HG02759 (cell line): Measurements from ENCODE around the gene ZFP69B.
A peak's percentile ranks its signal among the peaks of the same experiment; 100 is the strongest.

Experiments used
- ATAC-seq: cut with Tn5 transposase; IDR thresholded peaks from one replicate; pipeline ENCODE4 v1.9.1; 2021; ENCODE audit warnings: mild to moderate bottlenecking, moderate library complexity; ENCODE audit not compliant: unreplicated experiment

ZFP69B gene

GRCh38 chr1:40449684-40450494 lies at the start of gene ZFP69B:
TSS of gene ZFP69B (plus strand) at chr1:40450476. CDS start at chr1:40450962, 486 bp downstream.
- peak; percentile 91 for ATAC-seq

- no peak for ATAC-seq
Measured at GRCh38 chr1:40401473-40402201, 48.6 kb upstream of the ZFP69B start.

DNA sequence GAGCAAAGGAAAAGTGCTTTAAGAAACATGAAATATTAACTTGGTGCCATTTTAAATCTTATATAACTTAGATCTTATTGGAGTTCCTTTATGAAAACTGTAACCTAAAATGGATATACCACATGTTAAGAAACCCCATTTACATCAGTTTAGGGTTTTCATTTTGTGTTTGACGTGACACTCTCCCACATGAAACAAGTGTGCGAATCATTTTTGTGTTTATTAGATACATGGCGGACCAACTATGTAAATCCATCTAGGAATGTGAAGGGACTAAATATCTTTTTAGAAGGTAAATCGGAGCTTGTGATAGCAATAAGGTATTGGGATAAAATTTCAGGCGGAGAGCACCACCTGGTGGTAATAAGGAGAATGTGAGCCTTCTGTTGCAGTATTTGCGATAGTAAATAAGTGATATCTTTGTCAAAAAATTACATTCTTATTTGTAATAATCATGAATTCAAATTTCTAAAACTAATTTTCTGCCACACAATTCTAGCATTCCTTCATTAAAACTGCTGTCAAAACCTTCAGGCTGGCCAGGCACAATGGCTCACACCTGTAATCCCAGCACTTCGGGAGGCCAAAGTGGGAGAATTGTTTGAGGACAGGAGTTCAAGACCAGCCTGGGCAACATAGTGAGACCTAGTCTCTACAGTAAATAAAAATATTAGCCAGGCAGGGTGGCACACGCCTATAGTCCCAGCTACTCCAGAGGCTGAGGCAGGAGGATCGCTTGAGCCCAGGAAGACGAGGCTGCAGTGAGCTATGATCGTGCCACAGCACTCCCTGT lies 45.4 kb upstream of the ZFP69B start:
- no peak for ATAC-seq

- ATAC-seq = no peak
Measured at GRCh38 chr1:40405812-40406211, 44.5 kb upstream of the ZFP69B start.

GRCh38 chr1:40407453-40407852 lies 42.8 kb upstream of the ZFP69B start:
- ATAC-seq = no peak

DNA sequence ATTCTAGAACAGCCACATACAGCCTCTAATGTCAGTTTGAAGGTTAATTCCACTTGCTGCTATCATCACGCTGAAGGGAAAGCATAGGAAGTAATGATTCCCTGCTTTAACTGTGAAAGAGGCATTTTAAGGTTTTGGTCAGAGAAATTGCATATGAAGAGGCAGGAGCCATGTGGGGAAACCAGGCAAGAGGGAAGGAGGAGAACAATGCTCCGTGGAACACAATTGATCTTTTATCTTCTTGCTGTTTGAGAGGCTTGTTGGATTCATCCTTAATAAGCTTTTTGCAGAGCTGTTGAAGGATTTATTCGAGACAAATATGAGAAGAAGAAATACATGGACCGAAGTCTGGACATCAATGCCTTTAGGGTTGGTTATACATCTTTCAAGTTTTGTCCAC lies 40.8 kb upstream of the ZFP69B start:
- ATAC-seq = no peak

- no peak for ATAC-seq
Measured at GRCh38 chr1:40411294-40411693, 39.0 kb upstream of the ZFP69B start.

DNA sequence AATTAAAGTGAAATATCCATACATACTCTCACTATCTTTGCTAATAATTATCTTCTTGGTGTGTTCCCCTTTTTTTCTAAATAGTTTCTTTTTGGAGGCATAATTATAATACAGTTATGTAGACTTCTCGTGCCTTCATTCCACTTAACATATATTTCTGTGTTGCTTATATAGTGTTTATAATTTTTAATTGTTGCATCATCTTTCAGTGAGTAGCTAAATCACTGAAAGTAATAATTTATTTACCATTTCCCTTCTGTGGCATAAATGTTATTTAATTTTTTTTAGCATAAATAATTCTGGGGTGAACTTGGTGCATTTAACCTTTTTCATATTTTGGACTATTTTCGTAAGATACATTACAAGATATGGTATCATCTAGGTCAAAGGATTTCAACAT lies 38.4 kb upstream of the ZFP69B start:
- ATAC-seq = no peak

- no peak for ATAC-seq
Measured at GRCh38 chr1:40413527-40414252, 36.6 kb upstream of the ZFP69B start.

GRCh38 chr1:40414331-40414730 lies 35.9 kb upstream of the ZFP69B start:
- ATAC-seq = no peak

- ATAC-seq = no peak
Measured at GRCh38 chr1:40416709-40417108, 33.6 kb upstream of the ZFP69B start.

DNA sequence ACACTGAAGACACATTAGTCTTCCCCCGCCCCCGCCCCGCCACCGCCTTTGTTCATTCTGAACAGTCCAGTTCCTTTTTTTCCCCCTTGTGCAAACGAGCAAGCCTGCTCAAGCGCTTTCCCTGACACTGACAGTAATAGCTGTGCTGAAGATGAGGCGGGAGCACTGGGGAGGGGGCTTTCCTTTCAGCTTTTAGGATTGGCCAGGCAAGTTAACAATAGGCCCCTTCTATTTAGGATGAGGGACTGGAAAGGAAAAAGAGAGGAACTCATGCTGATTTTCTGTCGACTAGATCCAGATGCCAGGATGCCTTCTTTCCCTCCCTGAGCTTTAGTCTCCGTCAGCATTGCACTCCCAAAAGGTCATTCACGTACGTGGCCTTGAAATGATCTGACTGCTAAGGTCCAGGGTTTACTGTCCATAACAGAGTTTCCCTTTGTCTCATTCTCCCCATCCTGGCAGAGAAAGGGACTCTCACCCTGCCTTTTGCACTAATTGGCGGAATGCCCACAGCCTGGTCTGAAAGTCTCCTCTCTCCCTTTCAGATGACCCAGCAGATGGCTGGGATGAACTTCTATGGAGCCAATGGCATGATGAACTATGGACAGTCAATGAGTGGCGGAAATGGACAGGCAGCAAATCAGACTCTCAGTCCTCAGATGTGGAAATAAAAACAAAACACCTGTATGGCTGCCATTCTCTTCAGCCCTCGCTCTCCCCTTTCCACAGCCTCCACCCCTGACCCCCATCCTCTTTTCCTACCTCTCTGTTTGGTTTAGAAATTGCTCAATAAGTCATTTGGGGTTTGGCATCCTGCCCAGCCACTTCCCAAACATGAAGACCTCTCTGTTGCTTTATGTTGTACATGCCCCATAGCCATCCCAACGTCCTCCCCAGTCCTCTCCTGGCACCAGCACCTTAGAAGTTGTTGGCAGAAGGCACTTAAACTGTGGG lies 28.6 kb upstream of the ZFP69B start:
- no peak for ATAC-seq

- no peak for ATAC-seq
Measured at GRCh38 chr1:40422630-40423263, 27.5 kb upstream of the ZFP69B start.

DNA sequence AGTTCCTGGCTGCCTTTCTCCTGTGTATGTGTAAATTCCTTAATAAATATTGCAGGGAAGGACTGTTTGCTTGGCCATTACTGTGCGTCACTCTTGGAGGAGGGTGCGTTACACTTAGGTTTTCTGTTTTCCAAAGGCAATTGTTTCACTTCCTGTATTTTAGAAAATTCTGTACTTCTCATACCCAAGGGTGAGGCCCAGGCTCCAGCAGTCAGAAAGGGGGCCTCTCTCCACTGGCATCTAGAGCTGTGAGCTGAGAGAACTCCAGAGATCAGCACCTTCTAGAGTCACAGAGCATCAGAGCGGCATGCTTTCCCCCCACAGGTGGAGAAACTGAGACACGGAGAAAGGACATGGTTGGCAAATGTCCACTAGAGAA lies 27.0 kb upstream of the ZFP69B start:
- ATAC-seq = no peak

DNA sequence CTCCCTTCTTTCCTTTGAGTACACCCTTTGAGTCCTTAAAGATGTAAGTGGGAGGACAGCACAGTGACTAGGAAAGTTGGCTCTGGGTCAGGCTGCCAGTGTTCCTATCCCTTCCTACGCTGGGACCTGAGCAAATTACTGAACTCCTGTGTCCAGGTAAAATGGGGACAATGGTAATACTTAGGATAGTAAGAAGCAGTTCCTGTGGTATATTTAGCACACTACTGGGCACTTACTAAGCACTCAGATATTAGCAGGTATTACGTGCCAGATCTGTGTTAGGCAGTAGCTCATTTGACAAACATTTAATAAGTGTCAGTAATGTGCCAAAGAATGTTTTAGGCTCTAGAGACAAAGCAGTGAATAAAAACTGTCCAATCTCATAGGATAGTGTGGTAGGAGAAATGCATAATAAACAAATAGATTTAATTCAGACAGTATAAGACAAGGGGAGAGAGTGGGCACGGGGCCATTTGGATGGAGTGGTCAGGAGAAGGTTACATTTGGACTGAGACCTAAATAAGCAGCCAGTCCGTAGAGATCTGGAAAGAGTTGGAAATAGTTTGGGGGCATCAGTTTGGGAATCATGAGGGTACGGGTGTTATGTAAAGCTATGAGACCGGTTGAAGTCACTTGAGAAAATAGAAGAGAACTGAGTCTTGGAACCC lies 26.2 kb upstream of the ZFP69B start:
- ATAC-seq = no peak

DNA sequence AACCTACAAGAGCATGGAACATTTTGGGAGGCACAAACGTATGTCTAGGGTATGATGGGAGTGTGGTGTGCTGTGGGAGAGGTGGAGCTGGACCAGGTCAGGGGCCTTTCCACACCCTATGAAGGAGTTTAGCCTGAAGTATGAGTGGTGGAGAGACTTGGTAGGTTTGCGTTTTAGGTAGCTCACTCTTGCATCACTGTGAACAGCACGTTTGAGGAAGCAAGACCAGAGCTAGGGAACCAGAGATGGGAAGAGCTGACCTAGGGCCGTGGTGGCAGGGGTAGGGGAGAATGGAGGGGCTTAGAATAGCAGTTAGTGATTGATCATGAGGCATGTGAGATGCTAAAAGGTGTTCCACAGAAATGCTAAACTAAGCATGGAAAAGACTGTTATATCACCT lies 25.1 kb upstream of the ZFP69B start:
- ATAC-seq = no peak

- ATAC-seq = no peak
Measured at GRCh38 chr1:40431385-40431784, 18.9 kb upstream of the ZFP69B start.

- ATAC-seq = no peak
Measured at GRCh38 chr1:40432644-40433390, 17.5 kb upstream of the ZFP69B start.
